ENCODE measurements around the gene PPP4C. TPM values are rescaled to one million over a fixed set of nuclear protein-coding genes. Genes with fewer than 3 reads are reported as not detected.

Gene PPP4C
- polyA plus RNA-seq, 4 donors: 84.6 to 114 (median 105) TPM

DNA sequence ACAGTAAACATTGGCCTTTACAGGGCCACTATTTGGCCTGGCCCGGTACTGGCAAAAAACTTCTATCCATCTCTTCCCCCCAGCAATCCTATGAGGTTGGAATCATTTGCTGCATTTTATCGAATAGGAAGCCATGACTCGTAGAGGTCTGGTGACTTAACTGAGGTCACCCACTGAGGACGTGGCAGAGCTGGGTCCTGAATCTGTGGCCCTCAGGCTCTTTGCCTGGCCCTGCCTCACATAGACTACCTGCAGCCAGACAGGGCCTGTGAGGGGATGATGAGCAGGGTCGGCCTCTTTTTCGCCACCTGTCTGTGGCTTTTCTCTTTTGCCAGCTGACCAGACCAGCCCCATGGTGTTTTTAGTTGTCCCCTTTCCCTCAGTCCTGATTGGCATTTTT lies 1.9 kb downstream of the PPP4C start:
- DNase-seq (ENCODE audit: low read depth in 4 of 4, low spot score in 2 of 4): no peak

DNA sequence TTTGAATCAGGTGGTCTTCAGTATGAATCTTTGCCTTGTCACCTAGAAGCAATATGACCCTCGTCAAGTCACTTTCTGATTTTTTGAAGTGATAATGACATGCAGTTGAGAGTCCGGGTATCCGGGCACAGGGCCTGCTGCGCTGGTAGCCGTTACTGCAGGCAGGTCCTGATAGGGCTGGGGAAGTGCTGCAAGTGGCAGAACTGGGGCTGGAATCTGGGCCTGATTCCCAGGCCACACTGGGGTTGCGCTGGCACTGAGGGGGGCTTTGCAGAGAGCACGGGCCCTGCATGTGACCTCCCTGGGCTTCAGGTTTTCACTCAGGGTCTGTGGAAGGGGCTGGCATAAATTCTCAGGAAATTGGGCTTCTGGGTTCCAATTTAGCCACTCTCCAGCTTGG lies 3.0 kb downstream of the PPP4C start:
- DNase-seq (ENCODE audit: low read depth in 4 of 4, low spot score in 2 of 4): no peak

DNA sequence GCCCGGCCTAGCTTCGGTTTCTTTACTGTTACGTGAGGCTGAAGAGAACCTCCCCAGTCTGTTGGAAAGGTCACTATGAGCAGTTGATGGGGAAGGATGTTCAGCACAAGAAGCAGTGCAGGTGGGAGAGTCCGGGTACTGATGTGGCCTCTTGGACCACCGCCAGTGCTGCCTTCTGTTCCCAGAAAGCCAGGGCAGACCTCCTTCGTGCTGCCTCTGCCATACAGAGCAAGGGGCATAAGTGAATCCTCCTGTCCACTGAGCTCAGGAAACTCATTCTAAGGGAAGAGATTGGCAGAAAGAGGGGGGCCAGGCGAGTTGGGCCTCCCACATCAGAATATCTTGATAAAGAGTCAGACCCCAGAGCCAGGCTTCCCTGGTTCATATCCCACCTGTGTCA lies 3.7 kb downstream of the PPP4C start:
- no peak for DNase-seq (ENCODE audit: low read depth in 4 of 4, low spot score in 2 of 4)

DNA sequence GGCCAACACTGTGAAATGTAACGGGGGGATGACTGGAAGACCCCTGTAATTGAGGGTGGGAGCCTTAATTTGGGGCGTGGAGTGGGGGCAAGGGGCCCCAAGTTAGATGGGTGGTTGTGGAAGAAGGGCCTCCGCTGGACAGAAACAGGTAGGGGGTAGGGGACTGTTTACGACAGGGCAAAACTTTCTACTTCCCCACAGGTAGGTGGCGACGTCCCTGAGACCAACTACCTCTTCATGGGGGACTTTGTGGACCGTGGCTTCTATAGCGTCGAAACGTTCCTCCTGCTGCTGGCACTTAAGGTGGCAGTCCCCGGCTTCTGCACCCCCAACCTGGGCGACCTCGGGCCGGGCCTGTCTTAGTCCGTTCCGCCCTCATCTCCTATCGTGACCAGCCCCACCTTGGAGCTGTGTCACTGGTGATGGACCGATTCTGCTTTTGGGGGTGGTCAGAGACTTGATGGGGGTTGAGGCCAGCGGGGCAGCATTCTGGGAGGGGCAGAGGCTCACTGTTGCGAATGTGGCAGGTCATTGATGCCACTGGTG lies 6.8 kb downstream of the PPP4C start:
- DNase-seq (ENCODE audit: low read depth in 4 of 4, low spot score in 2 of 4): no peak

DNA sequence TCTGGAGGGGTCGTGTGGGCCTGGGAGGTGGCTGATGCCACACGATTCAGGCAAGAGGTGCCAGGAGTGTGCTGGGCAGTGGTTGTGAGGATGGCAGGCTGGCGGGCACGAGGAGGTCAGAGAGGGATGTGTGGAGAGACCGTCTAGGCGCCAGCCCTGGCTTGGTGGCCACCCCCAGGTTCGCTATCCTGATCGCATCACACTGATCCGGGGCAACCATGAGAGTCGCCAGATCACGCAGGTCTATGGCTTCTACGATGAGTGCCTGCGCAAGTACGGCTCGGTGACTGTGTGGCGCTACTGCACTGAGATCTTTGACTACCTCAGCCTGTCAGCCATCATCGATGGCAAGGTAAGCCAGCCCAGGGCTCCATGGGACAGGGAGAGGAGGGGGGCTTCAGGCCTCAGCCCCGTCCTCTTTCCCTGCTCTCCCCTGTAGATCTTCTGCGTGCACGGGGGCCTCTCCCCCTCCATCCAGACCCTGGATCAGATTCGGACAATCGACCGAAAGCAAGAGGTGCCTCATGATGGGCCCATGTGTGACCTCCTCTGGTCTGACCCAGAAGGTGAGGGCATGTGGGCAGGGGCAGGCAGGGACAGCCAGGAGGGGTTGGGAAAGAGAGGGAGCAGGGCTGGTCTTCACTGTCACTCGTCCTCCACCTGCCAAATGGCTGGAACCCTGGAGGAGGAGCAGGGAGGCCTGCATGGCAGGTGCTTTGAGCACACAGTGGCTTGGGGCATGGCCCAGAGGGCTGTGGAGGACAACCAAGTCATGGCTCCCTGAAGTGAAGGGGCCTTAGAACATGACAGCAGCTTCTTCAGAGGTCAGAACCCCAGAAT lies 7.6 kb downstream of the PPP4C start:
- no peak for DNase-seq (ENCODE audit: low read depth in 4 of 4, low spot score in 2 of 4)

DNA sequence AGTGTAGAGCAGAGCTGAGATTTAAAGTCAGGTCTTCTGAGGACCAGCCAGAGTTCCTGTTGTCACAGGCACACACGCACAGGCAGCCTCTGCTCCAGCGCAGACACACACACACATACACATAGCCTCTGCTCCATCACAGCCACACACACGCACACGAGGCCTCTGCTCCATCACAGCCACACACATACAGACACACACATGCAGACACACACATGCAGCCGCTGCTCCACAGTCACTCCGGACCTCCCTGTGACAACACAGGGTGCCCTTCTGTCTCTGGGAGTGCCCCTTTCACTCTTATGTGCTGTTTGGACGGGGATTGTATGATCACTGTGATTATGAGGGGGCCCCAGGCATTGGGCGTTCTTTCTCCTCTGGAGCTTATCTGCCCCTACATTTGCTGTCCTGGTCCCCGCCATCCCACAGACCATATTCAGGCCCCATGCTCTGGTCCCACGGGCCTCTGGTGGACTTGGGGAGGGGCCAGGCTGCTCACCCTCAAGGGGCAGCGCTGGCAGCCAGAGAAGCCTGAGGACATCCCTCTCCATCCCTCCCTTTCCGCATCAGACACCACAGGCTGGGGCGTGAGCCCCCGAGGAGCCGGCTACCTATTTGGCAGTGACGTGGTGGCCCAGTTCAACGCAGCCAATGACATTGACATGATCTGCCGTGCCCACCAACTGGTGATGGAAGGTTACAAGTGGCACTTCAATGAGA lies 8.5 kb downstream of the PPP4C start:
- DNase-seq (ENCODE audit: low read depth in 4 of 4, low spot score in 2 of 4): no peak

DNA sequence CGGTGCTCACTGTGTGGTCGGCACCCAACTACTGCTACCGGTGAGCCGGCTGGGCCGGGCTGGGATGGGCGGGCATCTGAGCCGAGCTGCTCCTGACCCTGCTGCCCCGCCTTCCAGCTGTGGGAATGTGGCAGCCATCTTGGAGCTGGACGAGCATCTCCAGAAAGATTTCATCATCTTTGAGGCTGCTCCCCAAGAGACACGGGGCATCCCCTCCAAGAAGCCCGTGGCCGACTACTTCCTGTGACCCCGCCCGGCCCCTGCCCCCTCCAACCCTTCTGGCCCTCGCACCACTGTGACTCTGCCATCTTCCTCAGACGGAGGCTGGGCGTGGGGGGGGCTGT lies 9.0 kb downstream of the PPP4C start:
- DNase-seq (ENCODE audit: low read depth in 4 of 4, low spot score in 2 of 4): no peak

DNA sequence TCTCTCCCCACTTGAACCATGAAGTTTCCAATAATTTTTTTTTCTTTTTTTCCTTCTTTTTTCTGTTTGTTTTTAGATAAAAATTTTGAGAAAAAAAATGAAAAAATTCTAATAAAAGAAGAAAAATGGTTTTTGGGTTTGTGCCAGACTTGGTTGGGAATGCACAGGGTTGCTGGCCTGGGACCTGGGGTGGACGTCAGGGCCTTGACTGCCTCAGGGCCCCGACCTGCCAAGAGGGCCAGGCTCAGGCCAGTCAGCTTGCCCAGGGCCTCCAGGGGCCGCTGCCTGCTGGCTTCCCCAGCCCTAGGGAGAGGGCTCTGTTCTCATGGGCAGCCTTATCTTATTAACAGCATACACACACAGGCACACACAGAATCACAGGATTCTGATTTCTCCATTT lies 9.5 kb downstream of the PPP4C start:
- DNase-seq (ENCODE audit: low read depth in 4 of 4, low spot score in 2 of 4): no peak

DNA sequence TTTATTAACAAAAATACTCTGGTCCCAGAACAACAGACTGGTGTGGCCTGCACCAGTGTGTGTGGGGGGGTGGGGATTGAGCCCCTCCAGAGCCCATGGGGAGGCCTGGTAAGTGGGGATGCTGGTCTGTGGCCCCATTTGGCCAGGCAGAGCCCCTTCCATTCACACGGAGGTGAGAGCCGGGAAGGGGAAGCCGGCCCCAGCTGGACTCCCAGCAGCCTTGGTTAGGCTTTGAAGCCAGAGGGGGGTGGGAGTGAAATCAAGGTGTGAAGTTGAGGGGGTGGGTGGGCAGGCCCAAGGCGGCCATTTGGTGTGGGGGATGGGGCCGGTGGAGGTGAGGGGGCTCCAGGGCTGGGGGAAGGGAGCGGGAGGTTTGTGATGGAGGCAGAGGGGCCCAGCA lies 10.0 kb downstream of the PPP4C start:
- no peak for DNase-seq (ENCODE audit: low read depth in 4 of 4, low spot score in 2 of 4)

DNA sequence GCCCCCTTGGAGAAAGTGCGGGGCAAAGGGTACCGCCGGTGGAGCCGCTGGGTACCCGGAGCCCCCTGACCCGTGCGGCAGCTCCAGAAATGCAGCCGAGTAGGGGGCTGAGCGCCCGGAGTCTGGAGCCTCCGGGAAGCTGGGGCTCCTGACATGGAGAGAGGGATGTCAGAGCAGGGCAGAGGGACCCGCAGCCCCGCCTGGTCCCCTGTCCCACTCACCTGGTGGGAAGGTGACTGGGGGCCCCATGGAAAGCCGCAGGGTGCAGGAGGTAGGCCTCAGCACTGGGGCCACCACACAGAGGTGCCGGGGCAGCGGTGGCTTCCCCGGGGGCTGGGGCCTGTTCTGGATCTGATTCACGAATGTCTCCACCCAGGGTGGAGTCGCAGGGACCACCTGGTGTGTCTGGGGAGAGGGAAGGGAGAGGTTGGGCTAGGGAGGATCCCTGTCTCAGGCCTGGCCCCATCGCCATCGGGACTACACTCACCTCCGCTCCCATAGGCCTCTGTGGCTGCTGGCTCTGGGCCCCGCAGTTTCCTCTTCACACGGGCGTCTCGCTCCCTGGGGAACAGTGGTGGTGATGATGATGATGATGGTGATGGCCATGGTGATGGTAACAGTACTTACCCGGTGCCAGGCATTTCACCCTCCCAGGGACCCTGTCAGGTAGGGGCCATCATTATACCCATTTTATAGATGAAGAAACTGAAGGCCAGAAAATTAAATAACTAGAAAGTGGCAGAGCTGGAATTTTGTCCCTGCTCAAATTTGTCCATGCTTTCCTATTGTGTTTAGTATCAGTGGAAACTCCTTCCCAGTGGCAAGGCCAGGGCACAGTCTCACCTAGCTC lies 10.7 kb downstream of the PPP4C start:
- DNase-seq (ENCODE audit: low read depth in 4 of 4, low spot score in 2 of 4): no peak

DNA sequence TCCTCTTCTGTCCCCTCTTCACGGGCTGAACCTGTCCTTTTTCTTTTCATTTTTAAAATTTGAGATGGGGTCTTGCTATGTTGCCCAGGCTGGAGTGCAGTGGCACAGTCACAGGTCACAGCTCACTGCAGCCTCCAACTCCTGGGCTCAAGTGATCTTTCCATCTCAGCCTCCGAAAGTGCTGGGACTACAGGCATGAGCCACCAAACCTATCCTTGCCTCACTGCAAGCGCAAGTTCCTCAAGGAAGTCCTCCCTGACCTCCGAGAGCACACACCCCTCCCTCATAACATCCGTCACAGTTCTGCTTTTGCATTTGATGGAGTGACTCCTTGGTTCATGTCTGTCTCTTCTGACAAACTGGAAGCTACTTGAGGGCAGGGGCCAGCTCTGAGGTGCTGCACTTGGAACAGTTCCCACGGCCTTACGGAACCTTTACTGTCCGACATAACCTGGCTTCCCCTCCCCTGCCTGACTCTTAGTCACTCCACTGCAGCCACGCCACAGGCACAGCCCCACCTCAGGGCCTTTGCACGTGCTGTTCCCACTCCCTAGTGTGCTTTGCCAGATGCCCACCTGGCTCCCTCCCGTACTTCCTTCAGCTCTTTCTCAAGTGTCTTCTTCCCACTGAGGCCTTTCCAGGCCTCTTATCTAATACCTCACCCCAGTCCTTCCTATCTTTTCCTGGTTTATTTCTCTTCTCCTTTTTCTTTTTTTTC lies 11.5 kb downstream of the PPP4C start:
- DNase-seq (ENCODE audit: low read depth in 4 of 4, low spot score in 2 of 4): no peak

DNA sequence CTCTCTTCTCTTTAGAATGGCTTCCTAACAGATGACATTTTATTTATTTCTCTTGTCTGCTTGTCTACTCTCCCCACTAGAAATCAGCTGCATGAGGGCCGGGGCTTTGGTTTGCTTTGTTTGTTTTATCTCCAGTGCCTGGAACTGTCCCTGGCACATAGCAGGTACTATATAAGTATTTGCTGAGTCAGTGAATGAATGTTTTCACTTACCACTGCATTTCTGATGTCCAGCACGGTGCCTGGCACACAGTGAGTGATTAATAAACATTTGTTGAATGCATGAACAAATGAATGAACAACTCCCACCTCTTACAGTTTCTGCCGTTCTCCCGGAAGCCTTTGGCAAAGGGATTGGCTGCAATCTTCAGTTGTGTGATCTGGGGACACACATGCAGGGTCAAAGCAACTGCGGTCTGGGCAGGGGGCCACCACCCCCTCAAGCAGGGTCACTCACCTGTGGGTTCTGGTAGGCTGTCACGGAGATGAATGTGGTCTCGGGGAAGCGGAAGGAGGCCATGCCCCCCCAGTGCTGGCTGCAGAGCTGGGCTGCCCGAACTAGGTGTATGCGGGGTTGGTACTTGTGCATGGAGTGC lies 12.5 kb downstream of the PPP4C start:
- DNase-seq (ENCODE audit: low read depth in 4 of 4, low spot score in 2 of 4): no peak

DNA sequence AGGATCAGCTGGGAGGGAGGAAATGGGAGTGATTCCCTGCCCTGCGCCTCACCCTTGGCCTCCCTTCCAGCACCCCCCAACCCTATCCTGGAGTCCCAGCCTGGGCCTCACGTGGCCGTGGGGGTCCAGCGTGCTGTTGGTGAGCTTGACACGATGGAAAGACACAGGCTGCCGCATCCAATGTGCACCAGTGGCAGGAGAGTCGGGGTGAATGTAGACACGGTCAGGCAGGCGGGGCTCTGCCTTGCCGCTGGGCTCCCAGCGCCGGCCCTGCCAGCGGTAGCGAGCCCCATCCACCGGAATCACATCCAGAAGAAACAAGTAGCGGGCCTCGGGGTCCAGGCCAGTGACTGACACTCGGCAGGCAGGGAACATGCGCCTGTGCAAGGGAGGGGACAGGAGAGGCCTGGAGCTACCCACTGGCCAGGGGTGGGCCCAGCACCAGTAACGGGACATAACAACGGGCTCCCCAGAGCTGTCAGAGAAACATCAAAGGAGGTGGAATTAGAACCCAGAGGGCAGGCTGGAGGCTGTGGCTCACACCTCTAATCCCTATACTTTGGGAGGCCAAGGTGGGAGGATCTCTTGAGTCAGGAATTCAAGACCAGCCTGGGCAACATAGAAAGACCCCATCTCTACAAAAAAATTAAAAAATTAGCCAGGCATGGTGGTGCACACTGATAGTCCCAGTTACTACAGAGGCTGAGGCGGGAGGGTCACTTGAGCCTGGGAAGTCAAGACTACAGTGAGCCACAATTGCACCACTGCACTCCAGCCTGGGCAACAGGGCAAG lies 13.2 kb downstream of the PPP4C start:
- no peak for DNase-seq (ENCODE audit: low read depth in 4 of 4, low spot score in 2 of 4)

DNA sequence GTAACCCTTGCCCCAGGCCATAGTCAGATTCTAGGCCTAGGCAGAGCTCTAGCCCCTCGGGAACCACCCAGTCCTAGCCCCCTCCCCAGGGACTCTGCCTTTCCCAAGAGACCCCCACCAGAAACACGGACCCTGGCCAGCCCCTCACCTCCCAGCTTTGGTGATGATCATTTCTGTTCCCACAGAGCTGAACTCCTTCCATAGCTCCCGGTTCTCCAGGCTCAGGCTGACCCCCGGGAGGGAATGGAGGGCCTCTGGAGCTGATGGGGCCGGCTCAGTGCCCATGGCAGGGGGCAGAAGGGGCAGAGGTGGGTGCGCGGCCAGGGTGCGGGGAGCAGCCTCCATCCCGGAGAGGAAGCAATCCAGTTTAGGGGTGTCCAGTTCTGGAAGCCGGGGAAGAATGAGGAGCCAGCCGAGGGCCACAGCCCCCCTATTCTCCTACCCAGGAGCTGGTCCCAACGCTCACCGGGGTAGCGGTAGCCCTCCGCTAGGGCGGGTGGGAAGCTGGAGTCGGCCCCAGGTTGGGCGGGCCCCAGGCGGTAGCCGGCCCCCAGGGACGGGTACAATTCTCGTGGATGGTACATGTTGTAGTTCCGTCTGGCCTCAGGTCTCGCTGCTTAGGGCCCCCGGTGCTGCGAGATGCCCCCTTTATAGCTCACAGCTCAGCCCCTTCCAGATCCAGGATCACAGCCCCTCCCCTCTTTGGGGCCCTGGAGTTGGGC lies 15.0 kb downstream of the PPP4C start:
- DNase-seq (ENCODE audit: low read depth in 4 of 4, low spot score in 2 of 4): no peak

DNA sequence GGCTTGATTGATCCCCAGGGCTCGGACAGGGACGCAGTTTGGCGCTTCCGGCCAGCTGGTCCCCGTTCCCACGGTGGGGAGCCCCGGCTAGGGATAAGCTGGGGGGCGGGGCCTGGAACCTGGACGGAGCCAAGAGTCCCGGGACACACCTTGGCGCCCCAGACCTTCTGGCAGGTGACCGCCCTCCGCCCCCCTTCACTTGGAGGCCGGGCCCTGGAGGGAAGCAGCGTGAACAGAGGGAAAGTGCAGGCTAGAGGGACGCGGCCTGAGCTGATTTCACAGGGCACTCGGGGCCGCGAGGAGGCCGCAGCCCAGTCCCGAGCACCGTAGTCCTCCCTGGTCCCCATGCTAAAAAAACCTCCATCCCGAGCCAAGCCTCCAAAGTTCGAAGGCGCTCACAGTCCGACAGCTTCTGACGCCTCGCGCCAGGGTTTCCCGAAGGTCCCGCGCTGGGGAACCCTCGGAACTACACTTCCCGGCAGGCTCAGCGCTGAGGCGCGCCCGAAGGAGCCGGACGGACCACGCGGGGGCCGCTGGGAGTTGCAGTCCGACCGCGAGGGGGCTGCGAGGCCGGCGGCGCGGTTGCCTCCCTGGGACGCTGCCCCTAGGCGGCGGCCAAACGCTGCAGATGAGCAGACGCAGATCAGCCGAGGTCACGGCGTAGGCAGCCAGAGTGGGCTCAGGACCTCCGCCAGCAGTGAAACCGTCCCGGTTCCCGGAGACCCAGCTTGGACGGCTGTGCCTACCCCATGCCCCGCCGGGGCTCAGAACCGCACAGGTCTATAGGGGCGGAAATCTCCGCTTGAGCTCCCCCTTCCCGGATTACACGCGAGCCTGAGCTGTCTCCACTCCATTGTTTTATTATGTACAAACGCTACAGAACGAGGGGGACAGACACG lies 15.9 kb downstream of the PPP4C start, which contains the start of gene TBX6:
Gene TBX6, minus strand, starts transcription at position 451 of the 899 bp plus-strand sequence. CDS start 731 bp downstream, outside the sequence.
- DNase-seq (ENCODE audit: low read depth in 4 of 4, low spot score in 2 of 4): peak; percentile 80 to 86 (median 82)

DNA sequence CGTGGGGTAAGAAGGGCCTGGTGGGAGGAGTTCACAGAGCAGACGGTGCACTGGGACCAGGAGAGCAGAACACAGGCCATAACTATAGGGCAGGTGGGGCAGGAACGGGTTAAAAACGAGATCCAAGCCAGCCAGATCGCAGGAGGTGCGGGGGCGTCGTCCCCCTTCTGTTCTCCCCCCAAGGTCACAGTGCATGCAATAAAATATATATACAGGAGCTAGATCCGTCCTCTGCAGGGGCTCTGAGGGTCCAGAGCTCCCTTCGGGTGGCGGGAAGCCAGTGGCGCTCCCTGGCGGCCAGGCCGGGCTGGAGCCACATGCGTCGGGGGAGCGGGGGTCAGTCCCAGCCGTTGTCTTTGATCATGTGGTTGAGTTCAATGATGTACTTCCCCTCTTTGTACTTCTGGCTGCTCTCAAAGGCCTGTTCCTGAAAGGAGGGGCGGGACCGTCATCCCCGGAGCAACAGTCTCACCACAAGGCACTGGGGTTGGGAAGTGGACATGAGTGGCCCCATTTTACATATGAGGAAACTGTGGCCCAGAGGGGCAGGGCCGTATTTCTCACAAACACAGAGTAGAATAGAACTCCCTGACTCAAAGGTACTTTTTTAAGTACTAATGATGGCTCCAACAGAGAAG lies 16.7 kb downstream of the PPP4C start:
- DNase-seq (ENCODE audit: low read depth in 4 of 4, low spot score in 2 of 4): peak in 3 of 4 donors; percentile 42 to 60 (median 54)
